Measurements from ENCODE around the gene ZC3H4.
"Not testable (repeated sequence)": the region's sequence is repeated elsewhere in the genome, so short reads cannot be mapped to it uniquely, and the experiment has no call there.

Gene ZC3H4

GRCh38 chr19:47084879-47085439, 28.6 kb downstream of the ZC3H4 start:
- no peak for DNase-seq (ENCODE audit: low read depth)

DNA sequence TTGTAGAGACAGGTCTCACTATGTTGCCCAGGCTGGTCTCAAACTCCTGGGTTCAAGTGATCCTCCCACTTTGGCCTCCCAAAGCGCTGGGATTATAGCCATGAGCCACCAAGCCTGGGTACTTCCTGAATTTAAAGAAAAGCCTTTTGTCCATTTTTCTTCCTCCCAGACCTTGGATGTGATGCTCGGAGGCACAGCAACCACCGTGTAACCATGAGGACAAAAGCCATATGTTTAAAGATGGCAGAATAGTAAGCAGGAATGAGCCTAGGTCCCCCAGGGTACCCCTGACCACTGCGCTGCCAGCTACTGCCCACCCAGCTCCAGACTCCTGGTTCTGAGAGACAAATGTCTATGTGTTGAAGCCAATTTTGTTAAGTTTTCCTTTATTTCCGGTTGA, 31.1 kb downstream of the ZC3H4 start:
- no peak for DNase-seq (ENCODE audit: low read depth)

DNA sequence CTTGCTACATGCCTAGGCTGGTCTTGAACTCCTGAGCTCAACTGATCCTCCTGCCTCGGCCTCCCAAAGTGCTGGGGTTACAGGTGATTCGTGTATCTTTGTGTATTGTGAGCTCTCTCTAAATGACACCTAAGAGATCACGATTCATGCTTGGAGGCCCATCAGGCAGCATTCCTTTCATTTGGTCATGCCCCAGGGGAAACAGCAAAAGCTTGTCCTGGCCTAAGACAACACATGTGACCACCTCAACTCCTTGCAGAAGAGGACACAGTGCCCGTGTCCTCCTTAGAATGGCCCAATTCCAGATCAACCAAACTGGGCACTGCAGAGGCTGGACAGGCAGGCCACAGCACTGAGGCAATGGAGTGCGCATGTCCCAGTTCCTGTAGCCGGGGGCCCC, 32.5 kb downstream of the ZC3H4 start:
- no peak for DNase-seq (ENCODE audit: low read depth)

GRCh38 chr19:47078351-47078750, 35.2 kb downstream of the ZC3H4 start:
- DNase-seq (ENCODE audit: low read depth): not testable (repeated sequence)

- peak; percentile 18 for DNase-seq (ENCODE audit: low read depth)
Observed at GRCh38 chr19:47075941-47076340, 37.6 kb downstream of the ZC3H4 start.

DNA sequence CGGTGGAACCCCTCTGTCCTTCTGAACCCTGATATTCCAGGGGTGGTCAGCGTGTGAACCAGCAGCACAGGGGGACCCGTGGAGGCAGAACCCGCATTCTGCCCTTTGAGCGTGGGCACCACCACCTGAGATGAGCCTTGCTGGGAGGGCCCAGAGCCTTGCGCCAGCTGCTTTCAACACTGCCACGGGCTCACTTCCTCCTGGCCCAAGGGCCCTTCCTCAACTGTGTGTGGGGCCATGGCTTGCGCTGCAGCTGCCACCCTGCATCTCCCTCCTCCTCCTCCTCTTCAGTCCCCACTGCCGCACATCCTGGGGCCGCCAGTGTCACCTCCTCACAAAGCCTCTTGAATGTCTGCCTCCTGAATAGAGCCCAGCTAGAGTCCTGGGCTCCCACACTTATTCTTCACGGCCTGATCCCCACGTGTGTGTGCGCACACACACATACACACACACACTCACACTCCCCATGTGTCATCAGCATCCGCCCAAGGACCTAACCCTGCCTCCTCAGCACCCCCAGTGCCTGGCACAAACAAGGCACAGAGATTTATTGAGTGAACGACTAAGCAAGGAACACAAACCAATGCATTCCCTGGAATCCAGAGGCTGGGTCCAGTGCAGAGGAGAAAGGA, 38.3 kb downstream of the ZC3H4 start:
- no peak for DNase-seq (ENCODE audit: low read depth)

- no peak for DNase-seq (ENCODE audit: low read depth)
Observed at GRCh38 chr19:47074621-47075020, 39.0 kb downstream of the ZC3H4 start.

DNA sequence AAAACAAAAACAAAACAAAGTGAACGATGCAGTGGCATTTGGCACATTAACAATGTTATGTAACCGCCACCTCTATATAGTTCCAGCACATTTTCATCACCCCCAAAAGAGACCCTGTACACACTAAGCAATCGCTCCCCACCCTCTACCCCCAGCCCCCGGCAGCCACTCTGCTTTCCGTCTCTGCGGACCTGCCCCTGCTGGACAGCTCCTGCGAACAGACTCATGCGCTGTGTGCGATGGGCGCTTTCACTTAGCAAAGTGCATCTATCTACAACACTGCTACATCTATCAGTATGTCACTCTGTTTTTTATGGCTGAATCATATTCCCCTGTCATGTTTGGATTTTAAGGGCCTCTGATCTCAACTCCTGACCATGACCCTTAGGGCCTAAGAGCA, 40.0 kb downstream of the ZC3H4 start:
- no peak for DNase-seq (ENCODE audit: low read depth)

DNA sequence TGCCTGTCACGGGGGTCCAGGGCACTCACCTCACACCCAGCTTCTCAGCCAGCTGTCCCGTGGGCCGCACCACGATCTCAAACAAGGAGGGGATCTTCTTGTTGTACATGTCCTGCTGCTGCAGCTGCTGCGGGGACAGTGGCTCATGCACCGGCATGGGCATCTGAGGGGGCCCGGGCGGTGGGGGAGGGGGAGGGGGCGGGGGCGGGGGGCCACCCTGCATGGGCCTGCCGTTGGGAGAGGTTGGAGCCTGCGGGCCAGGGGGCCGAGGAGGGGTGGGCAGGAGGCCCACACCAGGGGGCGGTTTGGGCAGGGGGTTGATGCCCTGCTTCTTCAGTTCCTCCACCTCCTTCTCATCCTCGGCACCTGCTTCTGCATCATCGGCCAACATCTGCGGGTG, 41.3 kb downstream of the ZC3H4 start:
- DNase-seq (ENCODE audit: low read depth): no peak

DNA sequence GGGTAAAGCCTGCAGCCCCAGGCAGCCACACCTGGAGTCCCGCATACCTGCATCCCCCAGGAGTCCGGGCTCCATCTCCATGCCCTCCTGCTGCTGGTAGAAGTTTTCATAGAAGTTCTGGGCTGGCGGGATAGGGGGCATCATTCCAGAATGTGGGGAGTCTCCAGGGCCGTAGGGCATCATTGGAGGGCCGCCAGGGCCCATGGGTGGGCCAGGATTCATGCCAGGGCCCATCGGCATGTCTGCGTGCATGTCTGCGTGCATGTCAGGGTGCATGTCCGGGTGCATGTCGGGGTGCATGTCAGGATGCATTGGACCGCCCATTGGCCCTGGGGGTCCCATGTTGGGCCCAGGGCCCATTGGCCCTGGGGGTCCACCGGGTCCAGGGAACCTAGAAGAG, 41.8 kb downstream of the ZC3H4 start:
- no peak for DNase-seq (ENCODE audit: low read depth)

GRCh38 chr19:47070756-47071155, 42.8 kb downstream of the ZC3H4 start:
- no peak for DNase-seq (ENCODE audit: low read depth)

DNA sequence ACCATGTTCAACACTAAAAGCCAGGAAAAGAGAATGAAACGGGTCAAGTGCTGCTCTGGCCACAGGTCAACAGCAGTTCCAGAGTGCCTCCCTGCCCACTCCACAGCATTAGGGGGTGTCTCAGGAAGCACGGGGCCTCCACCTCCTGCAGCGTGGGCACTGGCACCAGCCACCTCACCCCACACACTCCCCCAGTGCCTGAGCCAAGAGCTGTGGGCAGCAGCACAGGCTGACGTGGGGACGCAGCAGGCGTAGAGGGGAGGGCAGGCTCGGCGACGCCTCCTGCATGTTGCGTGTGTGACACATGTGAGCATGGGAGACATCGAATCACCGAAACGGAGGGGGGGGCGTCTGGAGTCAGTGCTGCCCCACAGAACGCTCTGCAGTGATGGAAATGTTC, 43.8 kb downstream of the ZC3H4 start:
- DNase-seq (ENCODE audit: low read depth): no peak

GRCh38 chr19:47068876-47069406, 44.6 kb downstream of the ZC3H4 start:
- DNase-seq (ENCODE audit: low read depth): no peak

GRCh38 chr19:47068246-47068645, 45.3 kb downstream of the ZC3H4 start:
- DNase-seq (ENCODE audit: low read depth): no peak

GRCh38 chr19:47067215-47067847, 46.2 kb downstream of the ZC3H4 start:
- DNase-seq (ENCODE audit: low read depth): no peak

- no peak for DNase-seq (ENCODE audit: low read depth)
Observed at GRCh38 chr19:47066376-47067214, 47.0 kb downstream of the ZC3H4 start.

DNA sequence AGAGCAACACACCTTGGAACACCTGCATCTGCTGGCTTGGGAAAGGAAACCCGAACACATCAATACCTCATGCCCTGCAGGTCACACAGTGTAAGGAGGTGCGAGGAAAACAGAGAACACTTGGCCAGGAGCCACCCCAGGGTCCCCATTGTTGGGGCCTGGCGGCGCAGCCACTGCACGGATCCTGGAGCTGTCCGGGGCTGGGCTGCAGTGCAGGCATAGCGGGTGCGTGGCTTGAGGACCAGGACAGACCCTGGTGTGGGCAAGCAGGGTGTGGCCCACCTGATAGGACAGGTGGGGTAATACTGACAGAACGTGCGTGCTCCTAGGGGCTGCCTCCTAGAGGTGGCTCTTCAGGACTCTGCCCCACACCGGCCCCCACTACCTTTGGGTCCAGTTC, 48.3 kb downstream of the ZC3H4 start:
- DNase-seq (ENCODE audit: low read depth): no peak

GRCh38 chr19:47063874-47064273, 49.7 kb downstream of the ZC3H4 start:
- no peak for DNase-seq (ENCODE audit: low read depth)

GRCh38 chr19:47058621-47059022, 55.0 kb downstream of the ZC3H4 start:
- DNase-seq (ENCODE audit: low read depth): no peak

DNA sequence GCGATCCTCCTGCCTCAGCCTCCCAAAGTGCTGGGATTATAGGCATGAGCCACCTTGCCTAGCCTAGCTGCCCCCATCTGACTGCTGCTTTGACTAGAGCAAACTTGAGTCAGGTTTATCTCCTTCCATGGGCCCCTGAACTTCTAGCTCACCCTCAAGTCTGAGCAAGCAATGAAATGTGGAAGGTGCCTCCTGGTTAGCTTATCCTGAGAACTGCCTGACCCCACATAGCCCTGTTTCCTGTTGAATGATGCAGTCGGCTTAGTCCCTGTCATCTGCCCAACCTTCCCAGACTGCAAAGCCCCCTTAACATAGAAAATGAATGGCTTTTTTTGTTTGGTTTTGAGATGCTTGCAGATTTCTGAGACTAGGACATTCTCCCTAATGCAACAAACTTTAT, 56.2 kb downstream of the ZC3H4 start:
- peak; percentile 76 for DNase-seq (ENCODE audit: low read depth)

DNA sequence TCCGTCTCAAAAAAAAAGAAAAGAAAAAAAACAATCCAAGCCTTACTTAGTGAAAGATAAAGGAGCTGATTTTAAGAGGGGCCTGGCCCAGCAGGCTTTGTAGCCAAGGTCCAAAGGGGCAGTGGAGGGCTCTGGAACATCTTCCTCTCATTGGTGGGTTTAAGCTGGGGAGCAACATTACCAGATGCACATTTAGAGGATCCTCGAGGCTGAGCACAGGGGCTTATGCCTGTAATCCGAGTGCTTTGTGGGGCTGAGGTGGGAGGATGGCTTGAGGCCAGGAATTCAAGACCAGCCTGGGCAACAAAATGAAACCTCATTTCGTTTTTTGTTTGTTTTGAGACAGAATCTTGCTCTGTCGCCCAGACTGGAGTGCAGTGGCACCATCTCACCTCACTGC, 57.2 kb downstream of the ZC3H4 start:
- no peak for DNase-seq (ENCODE audit: low read depth)

GRCh38 chr19:47050562-47050961, 63.0 kb downstream of the ZC3H4 start:
- DNase-seq (ENCODE audit: low read depth): not testable (repeated sequence)

DNA sequence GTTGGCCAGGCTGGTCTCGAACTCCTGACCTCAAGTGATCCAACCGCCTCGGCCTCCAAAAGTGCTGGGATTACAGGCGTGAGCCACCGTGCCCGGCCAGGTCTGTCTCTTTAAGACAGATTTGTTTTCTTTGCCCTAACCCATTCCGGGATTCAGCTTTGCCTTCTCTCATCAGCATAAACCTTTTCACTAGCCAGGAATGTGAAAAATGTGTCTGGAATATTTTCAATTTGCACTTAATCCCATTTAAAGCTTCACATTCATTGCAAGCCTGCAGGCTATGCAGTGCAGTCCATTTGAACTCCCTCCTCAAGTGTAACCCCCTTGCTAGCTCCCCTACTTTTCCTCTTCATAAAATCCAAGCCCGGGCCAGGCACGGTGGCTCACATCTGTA, 64.3 kb downstream of the ZC3H4 start:
- peak; percentile 92 for DNase-seq (ENCODE audit: low read depth)

Measured in iris pigment epithelial cell (primary cell).